GM21360 (cell line): Measurements from ENCODE around the gene CYBRD1.

Experiments
- ATAC-seq: cut with Tn5 transposase; IDR thresholded peaks from one replicate; pipeline ENCODE4 v1.9.1; 2021; ENCODE audit warnings: mild to moderate bottlenecking, moderate library complexity; ENCODE audit not compliant: unreplicated experiment

The CYBRD1 gene

DNA sequence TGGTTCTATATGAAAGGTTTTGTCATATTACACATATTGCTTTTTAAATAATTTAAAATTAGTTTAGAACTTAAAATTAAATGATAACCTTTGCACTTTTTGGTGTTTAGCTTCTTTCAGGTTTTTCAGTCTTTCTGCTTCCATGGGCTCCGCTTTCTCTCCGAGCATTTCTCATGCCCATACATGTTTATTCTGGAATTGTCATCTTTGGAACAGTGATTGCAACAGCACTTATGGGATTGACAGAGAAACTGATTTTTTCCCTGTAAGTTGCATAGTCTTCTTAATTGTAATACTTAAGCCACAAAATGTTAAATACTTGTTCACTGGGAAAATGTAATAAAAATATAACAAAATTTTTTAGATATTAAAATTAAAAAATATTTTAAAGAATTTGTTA is 31.0 kb downstream of the CYBRD1 start:
- ATAC-seq: no peak

GRCh38 chr2:171553858-171554257 is 31.6 kb downstream of the CYBRD1 start:
- no peak for ATAC-seq

DNA sequence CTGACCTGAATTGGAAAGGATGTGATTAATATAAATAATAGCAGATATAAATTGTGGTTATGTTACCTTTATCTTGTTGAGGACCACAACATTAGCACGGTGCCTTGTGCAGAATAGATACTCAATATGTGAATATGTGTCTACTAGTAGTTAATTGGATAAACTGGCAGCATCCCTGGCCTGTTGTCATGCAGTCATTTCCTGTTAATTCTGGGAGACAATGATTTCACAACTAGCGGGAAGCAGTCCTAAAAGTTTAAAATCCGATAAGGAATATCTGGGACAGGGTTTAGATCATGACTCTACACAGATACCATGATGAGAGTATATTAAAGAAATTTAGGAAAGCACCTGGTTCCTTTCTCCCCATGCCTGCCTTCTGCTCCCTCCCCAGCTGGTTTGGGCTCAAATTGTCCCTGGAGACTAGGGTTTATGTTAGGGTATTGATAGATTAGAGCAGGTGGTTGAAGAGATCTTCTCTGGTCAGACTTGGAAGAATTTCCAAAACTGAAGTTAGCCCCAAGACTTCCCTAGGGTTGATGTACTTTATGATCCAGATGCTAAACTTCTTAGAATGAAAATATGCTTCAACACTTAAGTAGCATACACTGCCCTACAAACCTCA is 32.8 kb downstream of the CYBRD1 start:
- no peak for ATAC-seq

- no peak for ATAC-seq
Observed at GRCh38 chr2:171557363-171557762, 35.1 kb downstream of the CYBRD1 start.

GRCh38 chr2:171563301-171563700 is 41.0 kb downstream of the CYBRD1 start:
- no peak for ATAC-seq

DNA sequence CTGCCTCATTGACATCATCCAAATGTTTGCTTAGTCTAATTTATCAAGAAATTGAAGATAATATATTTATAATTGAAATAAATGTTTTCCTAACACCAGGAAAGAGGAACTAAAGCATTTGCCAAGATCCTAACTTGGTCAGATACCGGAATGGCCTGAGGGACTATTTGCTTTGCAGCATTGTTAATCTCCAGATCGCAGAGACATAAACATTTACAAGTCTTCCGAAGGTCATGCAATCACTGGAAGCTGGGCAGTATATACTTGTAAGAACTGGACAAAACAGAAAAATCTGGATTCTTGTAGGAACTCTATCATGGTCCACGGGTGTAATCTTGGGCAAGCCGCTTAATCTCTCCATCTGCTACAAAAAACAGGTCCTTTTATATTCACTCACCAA is 42.2 kb downstream of the CYBRD1 start:
- ATAC-seq: no peak

DNA sequence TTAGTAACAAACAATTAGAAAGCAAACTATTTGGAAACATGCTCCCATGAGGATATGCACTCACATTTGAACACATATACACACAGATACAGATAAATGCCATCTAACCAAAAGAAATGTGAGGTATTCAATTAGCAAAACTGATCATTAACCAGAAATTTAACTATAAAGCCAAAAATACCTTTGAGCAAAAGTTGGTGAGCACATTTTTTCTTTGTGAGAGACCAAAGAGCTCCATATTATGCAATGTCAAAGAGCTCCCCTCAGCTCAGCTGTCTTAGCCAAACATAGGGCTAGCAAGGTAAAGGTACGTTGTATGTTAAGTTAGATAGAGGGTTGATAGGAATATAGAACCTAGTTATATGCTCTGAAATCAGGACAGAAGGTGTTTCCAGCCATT is 43.8 kb downstream of the CYBRD1 start:
- ATAC-seq: no peak

- ATAC-seq: no peak
Observed at GRCh38 chr2:171566753-171567152, 44.5 kb downstream of the CYBRD1 start.

- ATAC-seq: no peak
Observed at GRCh38 chr2:171568089-171568488, 45.8 kb downstream of the CYBRD1 start.

GRCh38 chr2:171571721-171572120 is 49.4 kb downstream of the CYBRD1 start:
- ATAC-seq: no peak

GRCh38 chr2:171574149-171574795 is 52.0 kb downstream of the CYBRD1 start:
- ATAC-seq: peak; percentile 95

GRCh38 chr2:171575606-171576005 is 53.3 kb downstream of the CYBRD1 start:
- no peak for ATAC-seq

GRCh38 chr2:171578127-171578803 is 56.0 kb downstream of the CYBRD1 start:
- no peak for ATAC-seq

DNA sequence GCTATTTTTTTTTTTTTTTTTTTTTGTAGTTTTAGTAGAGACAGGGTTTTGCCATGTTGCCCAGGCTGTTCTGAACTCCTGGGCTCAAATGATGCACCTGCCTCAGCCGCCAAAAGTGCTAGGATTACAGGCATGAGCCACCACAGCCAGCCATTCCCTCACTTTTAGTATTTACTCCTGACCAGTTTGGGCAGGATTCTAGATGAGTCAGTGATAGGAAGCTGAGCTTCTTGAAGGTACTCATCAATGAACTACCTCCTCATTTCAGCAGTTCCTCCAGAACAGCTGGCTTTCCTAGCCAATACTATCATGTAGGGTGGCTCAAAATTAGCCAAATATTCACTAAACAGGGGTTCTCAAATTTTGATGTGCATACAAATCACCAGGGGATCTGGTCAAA is 57.2 kb downstream of the CYBRD1 start:
- ATAC-seq: no peak

GRCh38 chr2:171583566-171583965 is 61.3 kb downstream of the CYBRD1 start:
- ATAC-seq: no peak

DNA sequence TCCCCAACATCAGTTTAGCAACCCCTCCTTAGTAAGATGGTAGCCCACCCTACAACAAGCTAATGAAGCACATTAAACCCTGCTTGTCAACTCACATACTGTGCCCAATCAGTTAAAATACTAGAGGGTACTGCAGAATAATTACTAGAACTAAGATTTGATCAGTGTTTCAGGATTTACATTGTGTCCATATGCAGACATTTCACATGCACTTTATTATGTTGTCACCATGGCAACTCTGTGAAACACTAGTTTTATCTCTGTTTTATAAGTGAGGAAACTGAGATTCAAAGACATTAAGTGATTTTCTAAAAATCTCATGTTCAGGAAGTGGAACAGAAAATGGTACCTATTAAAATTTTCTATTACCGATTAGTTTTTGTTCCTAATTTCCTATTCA is 61.7 kb downstream of the CYBRD1 start:
- no peak for ATAC-seq

DNA sequence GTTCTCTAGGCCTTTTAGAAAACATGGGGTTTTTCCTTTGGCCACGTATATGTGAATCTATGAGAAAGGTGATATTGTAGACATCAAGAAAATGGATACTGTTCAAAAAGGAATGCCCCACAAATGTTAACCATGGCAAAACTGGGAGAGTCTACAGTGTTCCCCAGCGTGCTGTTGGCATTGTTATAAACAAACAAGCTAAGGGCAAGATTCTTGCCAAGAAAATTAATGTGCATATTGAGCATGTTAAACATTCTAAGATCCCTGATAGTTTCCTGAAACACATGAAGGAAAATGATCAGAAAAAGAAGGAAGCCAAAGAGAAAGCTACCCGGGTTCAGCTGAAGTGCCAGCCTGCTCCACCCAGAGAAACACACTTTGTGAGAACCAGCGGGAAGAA is 64.9 kb downstream of the CYBRD1 start:
- ATAC-seq: no peak

- ATAC-seq: no peak
Observed at GRCh38 chr2:171587567-171587966, 65.3 kb downstream of the CYBRD1 start.

GRCh38 chr2:171590116-171590515 is 67.8 kb downstream of the CYBRD1 start:
- no peak for ATAC-seq

- ATAC-seq: no peak
Observed at GRCh38 chr2:171592036-171592555, 69.8 kb downstream of the CYBRD1 start.

DNA sequence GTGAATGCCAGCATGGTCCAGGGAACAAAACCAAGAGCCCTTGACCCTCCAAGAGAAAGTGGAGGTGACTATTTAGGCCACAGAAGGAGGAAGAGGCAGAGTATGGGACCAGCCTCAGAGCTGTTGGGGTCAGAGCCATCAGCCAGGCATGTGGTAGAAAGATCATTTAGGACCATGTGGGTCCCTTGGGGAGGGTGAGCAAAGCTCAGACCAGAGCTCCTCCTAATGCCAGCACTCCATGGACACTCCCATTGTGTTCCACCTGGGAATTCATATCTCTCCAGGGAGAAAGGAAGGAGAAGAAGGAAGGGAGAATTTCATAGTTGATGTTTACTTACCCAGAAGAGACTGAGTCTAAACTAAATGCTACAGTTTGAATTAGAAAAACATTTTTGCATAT is 73.2 kb downstream of the CYBRD1 start:
- no peak for ATAC-seq

GRCh38 chr2:171595896-171596295 is 73.6 kb downstream of the CYBRD1 start:
- no peak for ATAC-seq
